Stimulated activated naive B cell treated with anti-CD40 and anti-IgM and Interleukin-4, amounts not matched to agents 10 μg/mL and 1 μg/mL and 100 μg/mL, for 72 hours (primary cell): ENCODE measurements around the gene FCHSD2.

Experiments used
- ATAC-seq, 2 donors: fragments of 150-1000 bp; cut with Tn5 transposase; replicated peaks; 2 replicates each; pipeline ENCODE4 v1.10.0; 2021; ENCODE audit warnings: moderate library complexity in 1 of 2
- DNase-seq: peaks from one replicate; pipeline ENCODE4 v3.0.0; 2021
- H3K27ac Mint-ChIP-seq: one replicate; pipeline ENCODE4 v1.8.0; 2022; ENCODE audit warnings: mild to moderate bottlenecking, mixed read lengths
- H3K27me3 Mint-ChIP-seq, 2 donors: one replicate each; pipeline ENCODE4 v1.8.0; 2022; ENCODE audit warnings: mixed read lengths in 2 of 2
- H3K36me3 Mint-ChIP-seq, 2 donors: one replicate each; pipeline ENCODE4 v1.8.0; 2022; ENCODE audit warnings: mixed read lengths in 2 of 2, mild to moderate bottlenecking in 1 of 2
- H3K4me1 Mint-ChIP-seq, 2 donors: one replicate each; pipeline ENCODE4 v1.8.0; 2022; ENCODE audit warnings: mixed read lengths in 2 of 2, mild to moderate bottlenecking in 1 of 2
- H3K4me3 Mint-ChIP-seq, 2 donors: one replicate each; pipeline ENCODE4 v1.8.0; 2022; ENCODE audit warnings: mild to moderate bottlenecking in 2 of 2, mixed read lengths in 2 of 2, moderate library complexity in 1 of 2
- H3K9me3 Mint-ChIP-seq, 2 donors: one replicate each; pipeline ENCODE4 v1.8.0; 2022; ENCODE audit warnings: mixed read lengths in 2 of 2, mild to moderate bottlenecking in 1 of 2

The FCHSD2 gene

GRCh38 chr11:72972496-72973128, 169.5 kb downstream of the FCHSD2 start:
- H3K27ac Mint-ChIP-seq: peak overlapping the region; percentile 42
- no peak for DNase-seq
- ATAC-seq: no peak
- H3K4me3 Mint-ChIP-seq: no peak overlapping the region
- peaks cover 35 to 72% of the 10 kb centered on the region in 2 donors for H3K4me1 Mint-ChIP-seq
- H3K36me3 Mint-ChIP-seq: peaks cover 49 to 72% of the 10 kb centered on the region in 2 donors
- H3K27me3 Mint-ChIP-seq: no peaks in the 10 kb centered on the region
- peaks cover 7 to 9% of the 10 kb centered on the region in 2 donors for H3K9me3 Mint-ChIP-seq

GRCh38 chr11:72971192-72971967, 170.7 kb downstream of the FCHSD2 start:
- Mint-ChIP-seq H3K36me3 (peaks cover 48 to 75% of the 10 kb centered on the region in 2 donors), H3K27ac (peak overlapping the region; percentile 69), H3K4me1 (peaks cover 37 to 78% of the 10 kb centered on the region in 2 donors), H3K27me3 (no peaks in the 10 kb centered on the region), H3K9me3 (peaks cover 4 to 16% of the 10 kb centered on the region in 2 donors), H3K4me3 (no peak overlapping the region)
- DNase-seq (no peak), ATAC-seq (no peak)

DNA sequence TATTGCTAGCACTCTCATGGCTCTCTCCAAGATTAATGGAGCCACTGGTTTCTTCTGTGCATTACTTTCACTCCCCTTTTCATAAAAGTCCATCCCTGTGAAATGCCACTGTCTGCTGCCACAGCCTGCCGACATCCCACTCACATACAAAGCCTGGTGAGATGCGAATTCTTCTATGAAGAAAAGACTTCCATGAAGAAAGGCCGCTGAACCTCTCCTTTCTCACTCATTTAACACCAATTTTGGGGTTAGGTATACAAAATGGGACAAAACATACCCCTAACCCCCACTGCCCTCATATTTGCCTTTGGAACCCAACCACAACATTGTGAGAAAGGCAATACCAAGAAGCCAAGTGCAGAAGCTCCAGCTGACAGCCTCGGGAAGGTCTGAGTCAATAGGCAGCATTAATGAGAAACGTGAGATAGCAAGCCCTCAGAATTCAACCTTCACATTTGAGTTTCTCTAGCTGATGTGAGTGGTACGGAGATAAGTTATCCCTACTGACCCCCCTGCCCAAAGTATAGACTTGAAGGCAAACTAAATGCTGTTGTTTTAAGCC, 171.5 kb downstream of the FCHSD2 start:
- Mint-ChIP-seq H3K36me3 (peaks cover 51 to 76% of the 10 kb centered on the region in 2 donors), H3K9me3 (peaks cover 4 to 20% of the 10 kb centered on the region in 2 donors), H3K27me3 (no peaks in the 10 kb centered on the region), H3K4me1 (peaks cover 38 to 78% of the 10 kb centered on the region in 2 donors), H3K4me3 (no peak overlapping the region), H3K27ac (peak overlapping the region; percentile 81)
- no peak for ATAC-seq
- DNase-seq: no peak

DNA sequence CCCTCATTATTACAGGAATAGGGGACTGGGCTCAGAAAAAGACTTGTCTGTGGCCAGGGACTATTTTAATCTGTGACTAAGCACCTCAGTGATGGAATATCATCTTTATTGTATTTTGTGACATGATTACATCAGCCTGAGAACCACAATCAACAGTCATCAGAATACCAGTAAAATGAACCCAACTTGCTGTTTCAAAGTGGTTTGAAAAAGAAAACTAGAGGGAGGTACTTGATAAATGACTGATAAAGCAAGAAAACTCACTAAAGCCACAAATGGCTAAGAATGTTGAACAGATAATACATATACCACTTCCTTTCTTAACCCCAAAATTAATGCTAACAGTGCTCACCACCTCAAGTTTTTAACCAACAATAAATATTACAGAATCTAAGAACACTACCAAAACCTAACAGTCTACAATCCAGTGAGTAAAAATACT, 172.2 kb downstream of the FCHSD2 start:
- ATAC-seq: peak; percentile 70 to 71
- H3K4me3 Mint-ChIP-seq: peak overlapping the region in 1 of 2 donors; percentile 20
- H3K36me3 Mint-ChIP-seq: peaks cover 53 to 76% of the 10 kb centered on the region in 2 donors

DNA sequence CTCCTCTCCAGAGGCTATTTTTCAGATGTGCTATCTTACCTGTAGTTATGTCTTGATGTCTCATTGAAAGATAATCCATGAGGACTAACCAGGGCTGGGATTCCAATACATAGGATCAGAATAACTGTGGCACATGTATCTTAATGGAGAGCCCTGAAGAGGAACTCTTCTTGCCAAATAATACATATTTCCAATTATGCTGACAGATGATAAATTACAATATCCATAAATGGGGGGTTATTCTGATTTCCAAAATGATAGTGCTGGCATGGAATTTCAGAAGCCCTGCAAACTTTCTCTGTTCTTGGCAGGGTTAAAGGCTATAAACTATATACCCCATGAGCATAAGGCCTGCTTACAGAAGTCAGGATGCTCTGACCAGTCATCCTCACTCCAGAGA, 173.7 kb downstream of the FCHSD2 start:
- DNase-seq (no peak), ATAC-seq (no peak)
- Mint-ChIP-seq H3K27me3 (no peaks in the 10 kb centered on the region), H3K36me3 (peaks cover 53 to 72% of the 10 kb centered on the region in 2 donors), H3K9me3 (peaks cover 0 to 11% of the 10 kb centered on the region in 2 donors), H3K4me1 (peaks cover 39 to 82% of the 10 kb centered on the region in 2 donors), H3K4me3 (no peak overlapping the region), H3K27ac (no peak overlapping the region)

More for the DNA sequence above, 172.2 kb downstream of the FCHSD2 start:
- no peak overlapping the region for H3K27ac Mint-ChIP-seq
- no peak for DNase-seq
- H3K27me3 Mint-ChIP-seq: no peaks in the 10 kb centered on the region
- H3K9me3 Mint-ChIP-seq: peaks cover 2 to 17% of the 10 kb centered on the region in 2 donors
- H3K4me1 Mint-ChIP-seq: peaks cover 41 to 81% of the 10 kb centered on the region in 2 donors

DNA sequence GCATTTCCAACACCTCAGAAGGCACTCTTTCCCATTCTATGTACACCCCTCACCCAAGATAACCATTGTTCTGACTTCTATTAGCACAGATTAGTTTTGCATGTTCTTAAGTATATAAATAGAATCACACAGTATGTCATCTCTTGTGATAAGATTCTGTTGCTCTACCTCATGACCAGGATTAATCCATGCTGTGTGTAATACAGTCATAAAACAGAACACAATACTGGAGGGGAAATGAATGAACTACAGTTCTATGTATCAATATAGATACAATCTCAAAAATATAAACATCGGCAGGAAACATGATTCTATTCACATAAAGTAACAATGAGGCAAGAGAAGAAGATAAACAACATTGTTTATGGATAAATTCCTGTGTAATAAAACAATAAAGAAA, 176.4 kb downstream of the FCHSD2 start:
- H3K4me1 Mint-ChIP-seq: peaks cover 32 to 64% of the 10 kb centered on the region in 2 donors
- H3K27ac Mint-ChIP-seq: peak overlapping the region; percentile 60
- no peak for DNase-seq
- no peaks in the 10 kb centered on the region for H3K27me3 Mint-ChIP-seq
- H3K4me3 Mint-ChIP-seq: no peak overlapping the region
- peaks cover 0 to 11% of the 10 kb centered on the region in 2 donors for H3K9me3 Mint-ChIP-seq
- peaks cover 50 to 63% of the 10 kb centered on the region in 2 donors for H3K36me3 Mint-ChIP-seq
- no peak for ATAC-seq

- Mint-ChIP-seq H3K4me1 (peaks cover 26 to 58% of the 10 kb centered on the region in 2 donors), H3K36me3 (peaks cover 63 to 73% of the 10 kb centered on the region in 2 donors), H3K27ac (peak overlapping the region; percentile 7), H3K9me3 (peaks cover 0 to 11% of the 10 kb centered on the region in 2 donors), H3K27me3 (no peaks in the 10 kb centered on the region), H3K4me3 (no peak overlapping the region)
- DNase-seq: no peak
- no peak for ATAC-seq
These were observed 179.4 kb downstream of the FCHSD2 start for GRCh38 chr11:72962717-72963116.

- Mint-ChIP-seq H3K27me3 (no peaks in the 10 kb centered on the region), H3K4me1 (peaks cover 26 to 56% of the 10 kb centered on the region in 2 donors), H3K4me3 (no peak overlapping the region), H3K36me3 (peaks cover 65 to 74% of the 10 kb centered on the region in 2 donors), H3K27ac (no peak overlapping the region), H3K9me3 (peaks cover 3 to 11% of the 10 kb centered on the region in 2 donors)
- ATAC-seq (no peak), DNase-seq (no peak)
These were observed 180.0 kb downstream of the FCHSD2 start for GRCh38 chr11:72962084-72962483.

DNA sequence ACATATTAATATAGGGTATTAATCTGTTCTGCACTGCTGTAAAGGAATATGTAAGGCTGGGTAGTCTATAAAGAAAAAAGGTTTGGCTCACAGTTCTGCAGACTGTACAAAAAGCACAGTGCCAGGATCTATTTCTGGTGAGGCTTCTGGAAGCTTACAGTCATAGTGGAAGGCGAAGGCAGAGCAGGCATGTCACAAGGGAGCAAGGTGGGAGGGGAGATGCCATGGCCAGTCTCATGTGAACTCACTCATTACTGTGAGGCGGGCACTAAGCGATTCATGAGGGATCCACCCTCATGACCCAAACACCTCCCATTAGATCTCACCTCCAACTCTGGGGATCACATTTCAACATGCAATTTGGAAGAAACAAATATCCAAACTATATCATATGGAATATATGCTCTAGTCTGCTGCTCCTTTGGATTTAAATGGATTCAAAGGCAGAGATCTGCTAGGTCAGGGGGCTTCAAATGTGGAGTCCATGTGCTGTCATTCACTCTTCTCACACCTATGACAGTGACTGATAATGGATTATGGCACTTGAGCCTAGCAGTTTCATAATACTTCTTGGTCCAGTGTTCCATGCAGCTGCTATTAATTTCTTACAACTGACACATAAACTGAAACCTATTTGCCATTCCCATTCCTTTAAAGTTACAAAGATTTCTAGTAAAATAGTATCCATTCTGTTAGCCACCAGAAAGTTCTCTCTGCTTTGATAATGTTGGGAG, 182.0 kb downstream of the FCHSD2 start:
- Mint-ChIP-seq H3K4me1 (peaks cover 23 to 52% of the 10 kb centered on the region in 2 donors), H3K9me3 (peaks cover 3 to 4% of the 10 kb centered on the region in 2 donors), H3K27ac (peak overlapping the region; percentile 69), H3K27me3 (no peaks in the 10 kb centered on the region), H3K4me3 (no peak overlapping the region), H3K36me3 (peaks cover 52 to 66% of the 10 kb centered on the region in 2 donors)
- ATAC-seq (peak; percentile 42 to 65), DNase-seq (no peak)

- ATAC-seq (no peak), DNase-seq (no peak)
- H3K9me3 Mint-ChIP-seq: peaks cover 3 to 4% of the 10 kb centered on the region in 2 donors
- H3K4me1 Mint-ChIP-seq: peaks cover 24 to 53% of the 10 kb centered on the region in 2 donors
- H3K4me3 Mint-ChIP-seq: no peak overlapping the region
- no peaks in the 10 kb centered on the region for H3K27me3 Mint-ChIP-seq
- peaks cover 43 to 66% of the 10 kb centered on the region in 2 donors for H3K36me3 Mint-ChIP-seq
- H3K27ac Mint-ChIP-seq: no peak overlapping the region
These were observed 183.3 kb downstream of the FCHSD2 start for GRCh38 chr11:72958791-72959190.

DNA sequence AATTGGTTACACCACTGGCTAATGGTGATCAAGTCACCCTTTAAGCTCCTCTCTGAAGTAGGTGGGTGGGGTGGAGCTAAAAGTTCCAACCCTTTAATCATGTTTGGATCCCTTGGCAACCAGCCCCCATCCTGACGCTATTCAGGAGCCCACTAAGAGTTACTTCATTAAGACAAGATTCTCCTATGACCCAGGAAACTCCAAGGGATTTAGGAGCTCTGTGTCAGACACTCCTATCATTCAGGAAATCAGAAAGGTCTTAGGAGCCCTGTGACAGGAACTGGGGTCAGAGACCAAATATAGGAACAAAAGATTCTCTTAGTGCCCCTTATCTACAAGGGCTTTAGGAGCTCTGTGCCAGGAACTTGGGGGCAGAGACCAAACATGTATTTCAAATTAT, 186.7 kb downstream of the FCHSD2 start:
- no peak for ATAC-seq
- no peak for DNase-seq
- Mint-ChIP-seq H3K9me3 (peaks cover 3 to 4% of the 10 kb centered on the region in 2 donors), H3K27ac (peak overlapping the region; percentile 83), H3K4me3 (no peak overlapping the region), H3K4me1 (peaks cover 32 to 71% of the 10 kb centered on the region in 2 donors), H3K36me3 (peaks cover 34 to 62% of the 10 kb centered on the region in 2 donors), H3K27me3 (no peaks in the 10 kb centered on the region)

- Mint-ChIP-seq H3K4me3 (no peak overlapping the region), H3K4me1 (peaks cover 29 to 66% of the 10 kb centered on the region in 2 donors), H3K36me3 (peaks cover 28 to 62% of the 10 kb centered on the region in 2 donors), H3K27ac (peak overlapping the region; percentile 83), H3K27me3 (no peaks in the 10 kb centered on the region), H3K9me3 (peaks cover 3 to 4% of the 10 kb centered on the region in 2 donors)
- no peak for DNase-seq
- ATAC-seq: no peak
These were observed 187.3 kb downstream of the FCHSD2 start for GRCh38 chr11:72954860-72955259.

GRCh38 chr11:72953637-72954036, 188.5 kb downstream of the FCHSD2 start:
- DNase-seq (no peak), ATAC-seq (no peak)
- H3K9me3 Mint-ChIP-seq: peaks cover 4 to 5% of the 10 kb centered on the region in 2 donors
- H3K27ac Mint-ChIP-seq: peak overlapping the region; percentile 79
- H3K4me1 Mint-ChIP-seq: peaks cover 30 to 72% of the 10 kb centered on the region in 2 donors
- peak overlapping the region in 1 of 2 donors; percentile 39 for H3K4me3 Mint-ChIP-seq
- peaks cover 26 to 60% of the 10 kb centered on the region in 2 donors for H3K36me3 Mint-ChIP-seq
- H3K27me3 Mint-ChIP-seq: no peaks in the 10 kb centered on the region

GRCh38 chr11:72951888-72952287, 190.2 kb downstream of the FCHSD2 start:
- Mint-ChIP-seq H3K9me3 (peaks cover 0 to 2% of the 10 kb centered on the region in 2 donors), H3K36me3 (peaks cover 18 to 50% of the 10 kb centered on the region in 2 donors), H3K27me3 (no peaks in the 10 kb centered on the region), H3K4me3 (peak overlapping the region; percentile 37 to 60), H3K27ac (peak overlapping the region; percentile 96), H3K4me1 (peaks cover 30 to 72% of the 10 kb centered on the region in 2 donors)
- no peak for DNase-seq
- ATAC-seq: peak; percentile 94 to 95
